AG08395 (cell line): ENCODE results near the gene UBR3.
A peak's percentile ranks its signal among the peaks of the same experiment; 100 is the strongest.

ENCODE experiments used
- DNase-seq: peaks from one replicate; pipeline ENCODE4 v3.0.0; 2012; ENCODE audit warnings: mixed read lengths, low spot score

The UBR3 gene

DNA sequence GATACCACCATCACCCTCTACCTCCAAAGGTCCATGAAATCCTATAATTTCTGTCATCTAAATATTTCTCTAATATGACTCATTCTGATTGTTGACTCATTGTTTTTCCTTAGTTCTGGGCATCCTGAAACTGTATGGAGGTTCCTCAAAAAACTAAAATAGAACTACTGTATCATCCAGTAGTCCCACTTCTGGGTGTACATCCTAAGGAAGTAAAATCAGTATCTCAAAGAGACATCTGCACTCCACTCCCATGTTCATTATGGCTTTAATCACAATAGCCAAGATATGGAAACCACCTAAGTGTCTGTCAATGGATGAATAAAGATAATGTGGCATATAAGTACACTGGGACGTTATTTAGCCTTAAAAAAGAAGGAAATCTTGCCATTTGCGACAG is 224.9 kb downstream of the UBR3 start:
- peak; percentile 6 for DNase-seq

- DNase-seq = no peak
Observed at GRCh38 chr2:170054997-170055396, 227.7 kb downstream of the UBR3 start.

- no peak for DNase-seq
Observed at GRCh38 chr2:170056900-170057299, 229.6 kb downstream of the UBR3 start.

DNA sequence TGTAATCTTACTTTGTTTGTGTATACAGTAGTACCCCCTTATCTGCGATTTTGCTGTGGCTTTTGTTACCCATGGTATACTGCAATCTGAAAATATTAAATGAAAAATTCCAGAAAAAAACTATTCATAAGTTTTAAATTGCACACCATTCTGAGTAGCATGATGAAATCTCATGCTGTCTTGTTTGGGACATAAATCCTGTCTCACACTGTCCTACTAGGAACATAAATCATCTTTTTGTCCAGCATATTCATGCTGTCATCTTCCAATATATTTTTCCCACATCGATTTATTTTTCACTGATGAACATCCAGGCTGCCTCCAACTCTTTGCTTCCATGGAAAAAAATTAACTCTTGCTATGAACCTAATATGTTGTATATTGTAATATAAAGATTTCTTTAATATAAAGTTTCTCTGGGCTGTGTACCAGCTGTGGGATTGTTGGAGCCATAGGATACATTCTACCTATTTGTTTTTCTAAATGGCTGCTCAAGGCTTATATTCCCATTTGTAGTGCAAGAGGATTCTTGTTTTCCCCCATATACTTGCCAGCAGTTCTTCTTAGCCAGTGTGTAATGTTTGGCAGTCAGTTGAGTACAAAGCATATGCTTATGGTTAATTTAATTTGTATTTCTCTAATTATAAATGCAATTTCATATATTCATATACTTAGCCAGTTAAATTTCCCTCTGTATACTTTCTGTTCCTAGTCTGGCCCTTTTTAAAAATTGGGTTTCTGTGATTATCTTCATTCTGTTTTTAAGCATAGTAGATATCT is 236.4 kb downstream of the UBR3 start:
- DNase-seq = no peak

DNA sequence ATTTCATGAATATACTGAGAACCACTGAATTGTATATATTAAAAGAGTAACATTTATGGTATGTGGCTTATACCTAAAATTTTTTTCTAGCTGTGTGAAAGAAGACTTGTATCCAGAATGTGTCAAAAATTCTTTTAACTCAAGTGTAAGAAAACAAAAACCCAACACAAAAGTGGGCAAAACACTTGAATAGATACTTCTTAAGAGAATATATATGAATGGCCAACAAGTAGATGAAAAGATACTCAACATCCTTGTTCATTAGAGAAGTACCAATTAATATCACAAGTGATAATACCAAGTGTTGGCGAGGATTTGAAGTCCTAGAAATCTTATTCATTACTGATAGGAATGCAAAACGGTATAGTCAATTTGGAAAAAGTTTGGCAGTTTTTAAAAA is 243.5 kb downstream of the UBR3 start:
- DNase-seq = no peak

- DNase-seq = peak; percentile 21
Observed at GRCh38 chr2:170073288-170073687, 246.0 kb downstream of the UBR3 start.

GRCh38 chr2:170076189-170076588 is 248.9 kb downstream of the UBR3 start:
- no peak for DNase-seq

- DNase-seq = no peak
Observed at GRCh38 chr2:170077830-170078569, 250.7 kb downstream of the UBR3 start.

- DNase-seq = no peak
Observed at GRCh38 chr2:170084820-170085491, 257.7 kb downstream of the UBR3 start.

DNA sequence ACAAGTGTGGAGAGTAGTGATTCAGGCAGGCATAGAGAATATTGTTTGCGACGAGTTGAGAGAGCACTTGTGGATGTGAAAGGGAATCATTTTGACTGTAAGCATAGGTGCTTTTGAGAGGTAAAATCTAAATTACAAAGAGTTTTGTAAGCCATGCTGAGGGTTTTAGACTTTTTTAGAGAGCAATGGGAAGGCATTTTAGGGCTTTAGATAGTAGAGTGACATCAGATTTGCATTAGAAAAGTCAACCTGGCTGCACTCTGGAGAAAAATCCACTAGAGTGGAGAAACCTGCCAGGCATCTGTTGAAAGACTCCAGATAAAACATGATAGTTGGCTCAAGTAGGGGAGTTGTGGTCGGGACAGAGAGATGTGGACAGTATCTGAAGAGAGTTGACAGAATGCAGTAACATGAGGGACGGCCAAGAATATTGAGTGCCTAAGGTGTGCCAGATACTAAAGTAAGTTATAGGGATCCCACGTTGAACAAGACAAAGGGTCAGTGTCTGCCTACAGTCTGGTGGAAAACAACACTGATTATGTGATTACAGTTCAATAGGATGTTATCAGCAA is 258.9 kb downstream of the UBR3 start:
- DNase-seq = no peak

GRCh38 chr2:170086751-170087412 is 259.6 kb downstream of the UBR3 start:
- no peak for DNase-seq

DNA sequence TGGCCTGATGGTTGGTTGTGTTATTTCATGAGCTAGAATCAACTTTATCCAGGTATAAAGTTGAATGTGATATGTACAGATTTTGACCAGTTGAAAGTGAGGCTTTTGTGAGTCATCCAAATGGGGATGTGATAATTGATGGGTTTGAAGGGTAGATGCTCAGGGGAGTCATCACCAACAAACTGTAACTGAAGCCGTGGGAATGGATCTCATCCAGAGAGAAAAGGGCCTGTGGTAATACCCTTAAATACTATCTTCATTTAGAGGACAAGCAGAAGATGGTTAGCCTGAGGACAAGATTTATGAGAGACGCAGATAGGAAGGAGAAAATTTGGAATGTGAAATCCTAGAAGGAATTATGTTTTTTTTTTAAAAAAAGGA is 260.1 kb downstream of the UBR3 start:
- DNase-seq = no peak

- DNase-seq = no peak
Observed at GRCh38 chr2:170088776-170089175, 261.5 kb downstream of the UBR3 start.

GRCh38 chr2:170090229-170090628 is 263.0 kb downstream of the UBR3 start:
- DNase-seq = no peak

DNA sequence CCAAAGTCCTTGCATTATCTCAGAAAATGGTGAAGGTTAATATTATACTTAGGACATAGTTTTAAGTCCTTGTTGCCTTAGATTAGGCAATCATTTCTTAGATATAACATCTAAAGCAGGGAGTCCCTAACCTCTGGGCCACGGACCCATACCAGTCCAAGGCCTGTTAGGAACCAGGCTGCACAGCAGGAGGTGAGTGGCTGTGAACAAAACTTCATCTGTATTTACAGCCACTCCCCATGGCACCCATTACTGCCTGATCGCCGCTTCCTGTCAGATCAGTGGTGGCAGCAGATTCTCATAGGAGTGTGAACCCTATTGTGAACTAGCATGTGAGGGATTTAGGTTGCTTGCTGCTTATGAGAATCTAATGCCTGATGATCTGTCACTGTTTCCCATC is 264.2 kb downstream of the UBR3 start:
- DNase-seq = no peak

DNA sequence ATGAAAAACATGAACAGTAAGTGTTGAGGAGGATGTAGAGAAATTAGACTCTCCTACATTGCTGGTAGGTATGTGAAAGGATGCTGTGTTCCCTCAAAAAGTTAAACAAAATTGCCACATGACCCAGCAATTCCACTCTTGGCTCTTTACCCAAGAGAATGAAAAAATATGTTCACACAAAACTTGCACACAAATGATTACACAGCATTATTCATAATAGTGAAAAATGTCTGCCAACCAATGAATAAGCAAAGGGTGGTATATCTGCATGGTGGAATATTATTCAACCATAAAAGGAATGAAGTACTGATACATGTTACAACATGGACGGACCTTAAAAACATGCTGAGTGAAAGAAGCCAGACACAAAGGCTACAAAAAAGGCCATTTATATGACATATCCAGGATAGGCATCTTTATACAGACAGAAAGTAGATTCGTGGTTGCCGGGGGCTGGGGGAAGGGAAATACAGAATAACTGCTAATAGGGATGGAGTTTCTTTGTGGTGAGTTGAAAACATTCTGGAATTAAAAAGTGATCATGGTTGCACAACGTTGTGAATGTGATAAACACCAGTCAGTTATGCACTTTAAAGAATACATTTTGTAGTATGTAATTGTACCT is 265.3 kb downstream of the UBR3 start:
- DNase-seq = no peak

DNA sequence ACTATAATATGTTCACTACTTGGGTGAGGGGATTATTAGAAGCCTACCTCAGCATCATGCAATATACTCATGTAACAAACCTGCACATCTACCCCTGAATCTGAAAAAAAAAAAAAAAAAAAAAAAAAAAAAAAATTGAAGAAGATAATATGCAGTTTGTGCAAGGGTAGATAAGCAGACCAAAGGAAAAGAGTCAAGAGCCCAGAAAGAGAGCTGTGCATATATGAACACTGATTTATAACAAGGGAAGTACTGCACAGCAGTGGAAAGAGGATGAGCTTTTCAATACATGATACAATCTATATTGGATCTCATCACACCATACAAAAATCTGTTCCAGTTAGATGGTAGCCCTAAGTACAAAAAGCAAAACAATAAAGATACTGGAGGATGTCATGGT is 268.1 kb downstream of the UBR3 start:
- DNase-seq = no peak

DNA sequence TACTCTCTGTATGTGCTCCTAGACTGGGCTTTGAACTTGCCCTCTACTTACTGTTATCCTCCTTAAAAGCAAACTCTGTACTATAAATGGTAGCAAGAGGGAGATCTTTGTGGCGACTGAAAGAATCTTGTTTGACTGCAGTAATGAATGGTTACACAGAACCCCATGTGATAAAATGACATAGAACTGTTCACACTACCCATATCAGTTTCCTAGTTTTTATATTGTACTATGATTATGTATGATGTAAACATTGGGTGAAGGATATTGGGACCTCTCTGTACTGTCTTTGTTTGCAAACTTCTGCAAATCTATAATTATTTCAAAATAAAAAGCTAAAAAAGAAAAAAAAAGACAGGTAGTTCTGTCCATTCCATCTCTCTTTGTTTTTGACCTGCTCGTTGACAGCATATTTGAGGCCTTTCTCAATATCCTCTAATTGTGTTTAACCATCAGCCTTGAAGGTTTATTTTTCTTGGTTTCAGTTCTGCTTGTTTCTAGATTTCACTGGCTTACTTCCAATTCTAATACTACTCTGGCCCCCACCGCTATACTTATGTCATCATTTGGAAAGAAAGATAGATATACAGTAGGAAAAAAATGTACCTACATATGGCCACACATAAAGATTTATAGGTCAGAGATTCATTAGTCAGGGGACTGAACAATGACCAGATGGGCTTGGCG is 271.5 kb downstream of the UBR3 start:
- DNase-seq = no peak

- DNase-seq = no peak
Observed at GRCh38 chr2:170101789-170102188, 274.5 kb downstream of the UBR3 start.

GRCh38 chr2:170106102-170106840 is 279.0 kb downstream of the UBR3 start:
- no peak for DNase-seq
